Measurements from ENCODE around the gene UTF1.

The UTF1 gene

DNA sequence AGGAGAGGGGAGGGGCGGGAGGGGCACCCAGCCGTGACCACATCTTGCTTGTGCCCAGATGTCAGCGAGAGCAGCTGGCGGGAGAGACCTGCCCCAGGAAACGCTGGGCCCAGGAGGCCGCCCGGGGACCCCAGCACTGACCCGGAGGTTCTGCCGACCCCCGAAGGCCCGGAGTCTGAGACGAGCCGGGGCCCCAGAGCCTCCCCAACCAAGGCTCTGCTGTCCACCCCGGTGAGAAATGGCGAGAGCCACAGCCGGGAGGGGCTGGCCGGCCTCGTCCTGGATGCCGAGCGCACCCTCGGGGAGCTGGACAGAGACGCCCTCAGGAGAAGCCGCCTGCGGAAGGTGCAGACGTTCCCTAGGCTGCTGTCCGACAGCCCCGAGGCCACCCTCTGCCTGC, 44.1 kb upstream of the UTF1 start (continued):
- TF ChIP-seq, protein P1, sequence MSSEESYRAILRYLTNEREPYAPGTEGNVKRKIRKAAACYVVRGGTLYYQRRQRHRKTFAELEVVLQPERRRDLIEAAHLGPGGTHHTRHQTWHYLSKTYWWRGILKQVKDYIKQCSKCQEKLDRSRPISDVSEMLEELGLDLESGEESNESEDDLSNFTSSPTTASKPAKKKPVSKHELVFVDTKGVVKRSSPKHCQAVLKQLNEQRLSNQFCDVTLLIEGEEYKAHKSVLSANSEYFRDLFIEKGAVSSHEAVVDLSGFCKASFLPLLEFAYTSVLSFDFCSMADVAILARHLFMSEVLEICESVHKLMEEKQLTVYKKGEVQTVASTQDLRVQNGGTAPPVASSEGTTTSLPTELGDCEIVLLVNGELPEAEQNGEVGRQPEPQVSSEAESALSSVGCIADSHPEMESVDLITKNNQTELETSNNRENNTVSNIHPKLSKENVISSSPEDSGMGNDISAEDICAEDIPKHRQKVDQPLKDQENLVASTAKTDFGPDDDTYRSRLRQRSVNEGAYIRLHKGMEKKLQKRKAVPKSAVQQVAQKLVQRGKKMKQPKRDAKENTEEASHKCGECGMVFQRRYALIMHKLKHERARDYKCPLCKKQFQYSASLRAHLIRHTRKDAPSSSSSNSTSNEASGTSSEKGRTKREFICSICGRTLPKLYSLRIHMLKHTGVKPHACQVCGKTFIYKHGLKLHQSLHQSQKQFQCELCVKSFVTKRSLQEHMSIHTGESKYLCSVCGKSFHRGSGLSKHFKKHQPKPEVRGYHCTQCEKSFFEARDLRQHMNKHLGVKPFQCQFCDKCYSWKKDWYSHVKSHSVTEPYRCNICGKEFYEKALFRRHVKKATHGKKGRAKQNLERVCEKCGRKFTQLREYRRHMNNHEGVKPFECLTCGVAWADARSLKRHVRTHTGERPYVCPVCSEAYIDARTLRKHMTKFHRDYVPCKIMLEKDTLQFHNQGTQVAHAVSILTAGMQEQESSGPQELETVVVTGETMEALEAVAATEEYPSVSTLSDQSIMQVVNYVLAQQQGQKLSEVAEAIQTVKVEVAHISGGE (tag by site-specific recombination; conservative IDR thresholded peaks at IDR 0.05; ENCODE audit: low read depth): no peak
- no peak for TF ChIP-seq ZFP37 (tag by site-specific recombination; IDR thresholded peaks at IDR 0.05)
- no peak for TF ChIP-seq ZBTB8A (tag by site-specific recombination; IDR thresholded peaks at IDR 0.05)
- no peak for TF ChIP-seq ZNF354C (tag by site-specific recombination; IDR thresholded peaks at IDR 0.05; ENCODE audit: borderline replicate concordance, low read depth)
- no peak for TF ChIP-seq ZNF132 (tag by site-specific recombination; IDR thresholded peaks at IDR 0.05; ENCODE audit: borderline replicate concordance)
- TF ChIP-seq HOXA7 (CRISPR knock-in tag; IDR thresholded peaks at IDR 0.05; ENCODE audit: borderline replicate concordance): no peak

DNA sequence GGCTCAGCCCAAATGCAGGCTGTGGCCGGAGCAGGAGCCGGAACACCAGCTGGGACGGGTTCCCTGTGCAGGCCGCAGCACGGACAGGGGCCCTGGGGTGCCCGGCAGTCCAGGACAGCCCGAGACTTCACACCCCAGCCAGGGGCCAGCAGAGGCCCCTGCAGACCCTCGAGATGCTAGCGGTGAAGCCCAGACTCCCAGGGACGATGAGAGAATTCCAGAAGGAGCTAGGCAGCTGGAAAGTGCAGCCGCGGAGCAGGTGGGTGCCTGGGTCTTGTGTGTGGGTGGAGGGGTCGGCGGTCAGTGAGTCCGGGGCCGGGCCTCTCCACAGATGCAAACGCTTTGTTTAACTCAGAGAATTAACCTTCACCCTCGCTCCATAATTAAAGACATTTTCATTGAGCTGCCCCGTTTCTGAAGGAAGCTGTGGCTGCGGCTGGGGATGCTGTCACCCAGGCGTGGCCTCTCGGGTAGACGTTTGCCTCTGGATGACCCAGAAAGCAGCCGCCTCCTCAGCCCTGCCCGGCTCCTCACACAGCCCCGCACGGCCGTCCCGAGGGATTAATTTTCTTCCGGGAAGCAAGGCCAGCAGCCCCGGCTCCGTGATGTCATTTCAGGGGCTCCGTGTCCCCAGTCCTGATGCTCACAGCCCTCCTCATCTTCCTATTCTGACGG, 43.5 kb upstream of the UTF1 start:
- no peak for TF ChIP-seq ZNF133 (tag by site-specific recombination; IDR thresholded peaks at IDR 0.05)
- no peak for TF ChIP-seq GLIS1 (tag by site-specific recombination; IDR thresholded peaks at IDR 0.05)
- no peak for TF ChIP-seq ZNF701 (tag by site-specific recombination; IDR thresholded peaks at IDR 0.05)
- TF ChIP-seq, protein P2, sequence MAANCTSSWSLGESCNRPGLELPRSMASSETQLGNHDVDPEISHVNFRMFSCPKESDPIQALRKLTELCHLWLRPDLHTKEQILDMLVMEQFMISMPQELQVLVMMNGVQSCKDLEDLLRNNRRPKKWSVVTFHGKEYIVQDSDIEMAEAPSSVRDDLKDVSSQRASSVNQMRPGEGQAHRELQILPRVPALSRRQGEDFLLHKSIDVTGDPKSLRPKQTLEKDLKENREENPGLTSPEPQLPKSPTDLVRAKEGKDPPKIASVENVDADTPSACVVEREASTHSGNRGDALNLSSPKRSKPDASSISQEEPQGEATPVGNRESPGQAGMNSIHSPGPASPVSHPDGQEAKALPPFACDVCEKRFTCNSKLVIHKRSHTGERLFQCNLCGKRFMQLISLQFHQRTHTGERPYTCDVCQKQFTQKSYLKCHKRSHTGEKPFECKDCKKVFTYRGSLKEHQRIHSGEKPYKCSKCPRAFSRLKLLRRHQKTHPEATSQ (tag by site-specific recombination; IDR thresholded peaks at IDR 0.05): no peak
- TF ChIP-seq ZNF768 (tag by site-specific recombination; IDR thresholded peaks at IDR 0.05): no peak
- no peak for TF ChIP-seq ZNF394 (tag by site-specific recombination; IDR thresholded peaks at IDR 0.05; ENCODE audit: borderline replicate concordance)
- TF ChIP-seq, protein P3, sequence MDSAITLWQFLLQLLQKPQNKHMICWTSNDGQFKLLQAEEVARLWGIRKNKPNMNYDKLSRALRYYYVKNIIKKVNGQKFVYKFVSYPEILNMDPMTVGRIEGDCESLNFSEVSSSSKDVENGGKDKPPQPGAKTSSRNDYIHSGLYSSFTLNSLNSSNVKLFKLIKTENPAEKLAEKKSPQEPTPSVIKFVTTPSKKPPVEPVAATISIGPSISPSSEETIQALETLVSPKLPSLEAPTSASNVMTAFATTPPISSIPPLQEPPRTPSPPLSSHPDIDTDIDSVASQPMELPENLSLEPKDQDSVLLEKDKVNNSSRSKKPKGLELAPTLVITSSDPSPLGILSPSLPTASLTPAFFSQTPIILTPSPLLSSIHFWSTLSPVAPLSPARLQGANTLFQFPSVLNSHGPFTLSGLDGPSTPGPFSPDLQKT (IDR thresholded peaks at IDR 0.05; ENCODE audit: borderline replicate concordance, low read depth, low read length): no peak
- TF ChIP-seq, protein P4, sequence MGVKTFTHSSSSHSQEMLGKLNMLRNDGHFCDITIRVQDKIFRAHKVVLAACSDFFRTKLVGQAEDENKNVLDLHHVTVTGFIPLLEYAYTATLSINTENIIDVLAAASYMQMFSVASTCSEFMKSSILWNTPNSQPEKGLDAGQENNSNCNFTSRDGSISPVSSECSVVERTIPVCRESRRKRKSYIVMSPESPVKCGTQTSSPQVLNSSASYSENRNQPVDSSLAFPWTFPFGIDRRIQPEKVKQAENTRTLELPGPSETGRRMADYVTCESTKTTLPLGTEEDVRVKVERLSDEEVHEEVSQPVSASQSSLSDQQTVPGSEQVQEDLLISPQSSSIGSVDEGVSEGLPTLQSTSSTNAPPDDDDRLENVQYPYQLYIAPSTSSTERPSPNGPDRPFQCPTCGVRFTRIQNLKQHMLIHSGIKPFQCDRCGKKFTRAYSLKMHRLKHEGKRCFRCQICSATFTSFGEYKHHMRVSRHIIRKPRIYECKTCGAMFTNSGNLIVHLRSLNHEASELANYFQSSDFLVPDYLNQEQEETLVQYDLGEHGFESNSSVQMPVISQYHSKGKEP (tag by site-specific recombination; IDR thresholded peaks at IDR 0.05): no peak
- no peak for TF ChIP-seq ZNF549 (tag by site-specific recombination; IDR thresholded peaks at IDR 0.05)
- TF ChIP-seq ZNF626 (tag by site-specific recombination; IDR thresholded peaks at IDR 0.05): no peak
- TF ChIP-seq ZNF777 (tag by site-specific recombination; IDR thresholded peaks at IDR 0.05; ENCODE audit: borderline replicate concordance): no peak
- TF ChIP-seq ZNF624 (tag by site-specific recombination; IDR thresholded peaks at IDR 0.05): no peak
- no peak for TF ChIP-seq ZNF530 (tag by site-specific recombination; IDR thresholded peaks at IDR 0.05; ENCODE audit: low read depth)
- TF ChIP-seq, protein P5, sequence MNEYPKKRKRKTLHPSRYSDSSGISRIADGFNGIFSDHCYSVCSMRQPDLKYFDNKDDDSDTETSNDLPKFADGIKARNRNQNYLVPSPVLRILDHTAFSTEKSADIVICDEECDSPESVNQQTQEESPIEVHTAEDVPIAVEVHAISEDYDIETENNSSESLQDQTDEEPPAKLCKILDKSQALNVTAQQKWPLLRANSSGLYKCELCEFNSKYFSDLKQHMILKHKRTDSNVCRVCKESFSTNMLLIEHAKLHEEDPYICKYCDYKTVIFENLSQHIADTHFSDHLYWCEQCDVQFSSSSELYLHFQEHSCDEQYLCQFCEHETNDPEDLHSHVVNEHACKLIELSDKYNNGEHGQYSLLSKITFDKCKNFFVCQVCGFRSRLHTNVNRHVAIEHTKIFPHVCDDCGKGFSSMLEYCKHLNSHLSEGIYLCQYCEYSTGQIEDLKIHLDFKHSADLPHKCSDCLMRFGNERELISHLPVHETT (tag by site-specific recombination; IDR thresholded peaks at IDR 0.05): no peak
- TF ChIP-seq ZNF354C (tag by site-specific recombination; IDR thresholded peaks at IDR 0.05; ENCODE audit: borderline replicate concordance, low read depth): no peak
- TF ChIP-seq, protein P6, sequence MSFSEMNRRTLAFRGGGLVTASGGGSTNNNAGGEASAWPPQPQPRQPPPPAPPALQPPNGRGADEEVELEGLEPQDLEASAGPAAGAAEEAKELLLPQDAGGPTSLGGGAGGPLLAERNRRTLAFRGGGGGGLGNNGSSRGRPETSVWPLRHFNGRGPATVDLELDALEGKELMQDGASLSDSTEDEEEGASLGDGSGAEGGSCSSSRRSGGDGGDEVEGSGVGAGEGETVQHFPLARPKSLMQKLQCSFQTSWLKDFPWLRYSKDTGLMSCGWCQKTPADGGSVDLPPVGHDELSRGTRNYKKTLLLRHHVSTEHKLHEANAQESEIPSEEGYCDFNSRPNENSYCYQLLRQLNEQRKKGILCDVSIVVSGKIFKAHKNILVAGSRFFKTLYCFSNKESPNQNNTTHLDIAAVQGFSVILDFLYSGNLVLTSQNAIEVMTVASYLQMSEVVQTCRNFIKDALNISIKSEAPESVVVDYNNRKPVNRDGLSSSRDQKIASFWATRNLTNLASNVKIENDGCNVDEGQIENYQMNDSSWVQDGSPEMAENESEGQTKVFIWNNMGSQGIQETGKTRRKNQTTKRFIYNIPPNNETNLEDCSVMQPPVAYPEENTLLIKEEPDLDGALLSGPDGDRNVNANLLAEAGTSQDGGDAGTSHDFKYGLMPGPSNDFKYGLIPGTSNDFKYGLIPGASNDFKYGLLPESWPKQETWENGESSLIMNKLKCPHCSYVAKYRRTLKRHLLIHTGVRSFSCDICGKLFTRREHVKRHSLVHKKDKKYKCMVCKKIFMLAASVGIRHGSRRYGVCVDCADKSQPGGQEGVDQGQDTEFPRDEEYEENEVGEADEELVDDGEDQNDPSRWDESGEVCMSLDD (tag by site-specific recombination; IDR thresholded peaks at IDR 0.05): no peak
- TF ChIP-seq ZNF221 (tag by site-specific recombination; IDR thresholded peaks at IDR 0.05; ENCODE audit: borderline replicate concordance): no peak
- ChIA-PET POLR2A (no interaction called here), CTCF (no interaction called here)
- H3K4me3 ChIP-seq (ENCODE audit: low read depth, low read length): no peak overlapping the region
- no peaks in the 10 kb centered on the region for H3K9me3 ChIP-seq (ENCODE audit: control insufficient read depth, insufficient read depth, low read depth, low read length)
- peaks cover 0 to 9% of the 10 kb centered on the region in 2 experiments; a peak in 1 of 3 replicates for H3K36me3 ChIP-seq (ENCODE audit: control insufficient read depth in 2 of 2, insufficient read depth in 1 of 2, low read length in 2 of 2)
- no peak overlapping the region for H3K27ac ChIP-seq (ENCODE audit: extremely low read depth, low read depth, low read length)
- no peaks in the 10 kb centered on the region for H3K4me1 ChIP-seq (ENCODE audit: control insufficient read depth, insufficient read depth, low read length)
